H1 (cell line): ENCODE results near the gene BUD23. TPM values are rescaled to one million over a fixed set of nuclear protein-coding genes. Genes with fewer than 3 reads are reported as not detected.

Source experiments
- BRCA1 ChIP-seq: IDR thresholded peaks from 2 replicates; pipeline ENCODE4 v1.6.1; 2012; ENCODE audit warnings: low read depth, low read length, improper control_type of control experiment
- NRF1 ChIP-seq: IDR thresholded peaks from 2 replicates; pipeline ENCODE4 v1.6.1; 2011; ENCODE audit warnings: mild to moderate bottlenecking, low read depth, low read length, improper control_type of control experiment
- RAD21 ChIP-seq, 2 experiments: IDR thresholded peaks in 1 of 2; conservative IDR thresholded peaks in 1 of 2; 2 replicates each; pipeline ENCODE4 v1.6.1; 2011; ENCODE audit warnings: low read depth in 2 of 2, low read length in 2 of 2, improper control_type of control experiment in 1 of 2, inconsistent platforms in 1 of 2, mild to moderate bottlenecking in 1 of 2, moderate library complexity in 1 of 2
- TAF7 ChIP-seq: optimal IDR thresholded peaks from 2 replicates; pipeline ENCODE3; 2011; ENCODE audit warnings: low read depth, mild to moderate bottlenecking, inconsistent platforms, low read length, moderate library complexity, borderline replicate concordance
- TCF12 ChIP-seq: IDR thresholded peaks from 2 replicates; pipeline ENCODE4 v1.6.1; 2011; ENCODE audit warnings: low read depth, mild to moderate bottlenecking, low read length
- polyA plus RNA-seq, 7 experiments: library from polyadenylated mRNA; depleted of rRNA in 3 of 7; stranded (reverse) in 5 of 7; unstranded in 2 of 7; fragments of >200 nt in 5 of 7; fragments of 200-250 nt in 2 of 7; gene quantifications; 1 replicate in 5 of 7; 2 replicates in 1 of 7; 4 replicates in 1 of 7; pipeline versions ENCODE4 v1.2.1 to v1.2.3, GENCODE V29; 2011 to 2013; ENCODE audit warnings: missing spikeins in 2 of 7, mixed read lengths in 2 of 7
- total RNA-seq: library from RNA; stranded (reverse); fragmentation: NEBNext Ultra II Directional; extraction: Animal tissue kit (Norgen Biotek cat#: 25700); gene quantifications from 2 replicates; pipeline ENCODE4 v1.2.1, GENCODE V29; 2021
- TF ChIP-seq, protein P1 (sequence below): fragments of 300-600 bp; sonication (generic); IDR thresholded peaks from 2 replicates; pipeline ENCODE4 v1.7.1; 2012; ENCODE audit warnings: low read length, moderate library complexity, mild to moderate bottlenecking, inconsistent platforms; ENCODE audit not compliant: insufficient replicate concordance
- TF ChIP-seq, protein P2 (sequence below), 3 experiments: IDR thresholded peaks; 1 replicate in 2 of 3; 2 replicates in 1 of 3; pipeline versions ENCODE4 v1.5.1 to v1.6.1; 2011; ENCODE audit warnings: low read length in 3 of 3, mild to moderate bottlenecking in 3 of 3, inconsistent platforms in 2 of 3, low read depth in 1 of 3, moderate library complexity in 1 of 3; ENCODE audit not compliant: insufficient read depth in 1 of 3; ENCODE audit errors: control extremely low read depth in 1 of 3

Gene BUD23
- total and polyA plus RNA-seq, 2 of the 8 experiments (the other 6 are each of a cell fraction or from before 2014, with no cell fraction given): 72.3 to 78.4 TPM

DNA sequence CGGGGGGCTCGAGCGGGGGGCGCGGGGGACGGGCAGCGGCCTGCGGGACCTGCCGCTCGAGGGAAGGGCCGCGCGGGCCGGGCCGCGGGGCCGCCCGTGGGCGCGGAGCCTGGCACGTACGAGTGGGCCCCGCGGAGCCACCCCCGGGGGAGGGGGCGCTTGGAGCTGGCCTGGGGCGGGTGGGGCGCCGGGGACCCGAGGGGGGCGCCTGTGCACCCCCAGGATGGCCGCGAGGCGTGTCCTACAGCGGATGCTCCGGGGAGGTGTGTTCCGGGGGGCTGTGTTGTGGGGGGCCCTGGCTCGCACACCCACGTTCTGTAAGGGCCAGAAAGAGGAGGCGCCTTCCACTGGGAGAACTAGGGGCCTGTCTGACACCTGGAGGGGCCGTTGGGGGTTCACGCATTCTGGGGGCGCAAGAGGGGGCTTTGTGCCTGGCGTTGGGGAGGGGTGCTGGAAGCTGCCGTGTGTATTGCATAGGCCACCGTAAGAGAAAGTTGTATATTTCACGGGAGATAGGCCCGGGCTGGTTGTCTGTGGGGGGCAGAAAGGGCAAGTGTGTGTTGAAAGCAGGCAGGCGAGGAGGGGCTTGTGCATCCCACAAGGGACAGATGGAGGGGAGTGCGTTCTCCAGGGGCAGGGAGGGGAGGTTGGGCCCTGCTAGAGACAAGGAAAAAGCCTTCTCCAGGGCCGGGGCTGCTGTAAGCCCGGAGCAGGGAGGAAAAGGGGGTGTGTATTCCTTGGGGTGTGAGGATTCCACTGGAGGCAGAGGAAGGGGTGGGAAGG, 15.1 kb upstream of the BUD23 start (continued):
- TF ChIP-seq, protein P1, sequence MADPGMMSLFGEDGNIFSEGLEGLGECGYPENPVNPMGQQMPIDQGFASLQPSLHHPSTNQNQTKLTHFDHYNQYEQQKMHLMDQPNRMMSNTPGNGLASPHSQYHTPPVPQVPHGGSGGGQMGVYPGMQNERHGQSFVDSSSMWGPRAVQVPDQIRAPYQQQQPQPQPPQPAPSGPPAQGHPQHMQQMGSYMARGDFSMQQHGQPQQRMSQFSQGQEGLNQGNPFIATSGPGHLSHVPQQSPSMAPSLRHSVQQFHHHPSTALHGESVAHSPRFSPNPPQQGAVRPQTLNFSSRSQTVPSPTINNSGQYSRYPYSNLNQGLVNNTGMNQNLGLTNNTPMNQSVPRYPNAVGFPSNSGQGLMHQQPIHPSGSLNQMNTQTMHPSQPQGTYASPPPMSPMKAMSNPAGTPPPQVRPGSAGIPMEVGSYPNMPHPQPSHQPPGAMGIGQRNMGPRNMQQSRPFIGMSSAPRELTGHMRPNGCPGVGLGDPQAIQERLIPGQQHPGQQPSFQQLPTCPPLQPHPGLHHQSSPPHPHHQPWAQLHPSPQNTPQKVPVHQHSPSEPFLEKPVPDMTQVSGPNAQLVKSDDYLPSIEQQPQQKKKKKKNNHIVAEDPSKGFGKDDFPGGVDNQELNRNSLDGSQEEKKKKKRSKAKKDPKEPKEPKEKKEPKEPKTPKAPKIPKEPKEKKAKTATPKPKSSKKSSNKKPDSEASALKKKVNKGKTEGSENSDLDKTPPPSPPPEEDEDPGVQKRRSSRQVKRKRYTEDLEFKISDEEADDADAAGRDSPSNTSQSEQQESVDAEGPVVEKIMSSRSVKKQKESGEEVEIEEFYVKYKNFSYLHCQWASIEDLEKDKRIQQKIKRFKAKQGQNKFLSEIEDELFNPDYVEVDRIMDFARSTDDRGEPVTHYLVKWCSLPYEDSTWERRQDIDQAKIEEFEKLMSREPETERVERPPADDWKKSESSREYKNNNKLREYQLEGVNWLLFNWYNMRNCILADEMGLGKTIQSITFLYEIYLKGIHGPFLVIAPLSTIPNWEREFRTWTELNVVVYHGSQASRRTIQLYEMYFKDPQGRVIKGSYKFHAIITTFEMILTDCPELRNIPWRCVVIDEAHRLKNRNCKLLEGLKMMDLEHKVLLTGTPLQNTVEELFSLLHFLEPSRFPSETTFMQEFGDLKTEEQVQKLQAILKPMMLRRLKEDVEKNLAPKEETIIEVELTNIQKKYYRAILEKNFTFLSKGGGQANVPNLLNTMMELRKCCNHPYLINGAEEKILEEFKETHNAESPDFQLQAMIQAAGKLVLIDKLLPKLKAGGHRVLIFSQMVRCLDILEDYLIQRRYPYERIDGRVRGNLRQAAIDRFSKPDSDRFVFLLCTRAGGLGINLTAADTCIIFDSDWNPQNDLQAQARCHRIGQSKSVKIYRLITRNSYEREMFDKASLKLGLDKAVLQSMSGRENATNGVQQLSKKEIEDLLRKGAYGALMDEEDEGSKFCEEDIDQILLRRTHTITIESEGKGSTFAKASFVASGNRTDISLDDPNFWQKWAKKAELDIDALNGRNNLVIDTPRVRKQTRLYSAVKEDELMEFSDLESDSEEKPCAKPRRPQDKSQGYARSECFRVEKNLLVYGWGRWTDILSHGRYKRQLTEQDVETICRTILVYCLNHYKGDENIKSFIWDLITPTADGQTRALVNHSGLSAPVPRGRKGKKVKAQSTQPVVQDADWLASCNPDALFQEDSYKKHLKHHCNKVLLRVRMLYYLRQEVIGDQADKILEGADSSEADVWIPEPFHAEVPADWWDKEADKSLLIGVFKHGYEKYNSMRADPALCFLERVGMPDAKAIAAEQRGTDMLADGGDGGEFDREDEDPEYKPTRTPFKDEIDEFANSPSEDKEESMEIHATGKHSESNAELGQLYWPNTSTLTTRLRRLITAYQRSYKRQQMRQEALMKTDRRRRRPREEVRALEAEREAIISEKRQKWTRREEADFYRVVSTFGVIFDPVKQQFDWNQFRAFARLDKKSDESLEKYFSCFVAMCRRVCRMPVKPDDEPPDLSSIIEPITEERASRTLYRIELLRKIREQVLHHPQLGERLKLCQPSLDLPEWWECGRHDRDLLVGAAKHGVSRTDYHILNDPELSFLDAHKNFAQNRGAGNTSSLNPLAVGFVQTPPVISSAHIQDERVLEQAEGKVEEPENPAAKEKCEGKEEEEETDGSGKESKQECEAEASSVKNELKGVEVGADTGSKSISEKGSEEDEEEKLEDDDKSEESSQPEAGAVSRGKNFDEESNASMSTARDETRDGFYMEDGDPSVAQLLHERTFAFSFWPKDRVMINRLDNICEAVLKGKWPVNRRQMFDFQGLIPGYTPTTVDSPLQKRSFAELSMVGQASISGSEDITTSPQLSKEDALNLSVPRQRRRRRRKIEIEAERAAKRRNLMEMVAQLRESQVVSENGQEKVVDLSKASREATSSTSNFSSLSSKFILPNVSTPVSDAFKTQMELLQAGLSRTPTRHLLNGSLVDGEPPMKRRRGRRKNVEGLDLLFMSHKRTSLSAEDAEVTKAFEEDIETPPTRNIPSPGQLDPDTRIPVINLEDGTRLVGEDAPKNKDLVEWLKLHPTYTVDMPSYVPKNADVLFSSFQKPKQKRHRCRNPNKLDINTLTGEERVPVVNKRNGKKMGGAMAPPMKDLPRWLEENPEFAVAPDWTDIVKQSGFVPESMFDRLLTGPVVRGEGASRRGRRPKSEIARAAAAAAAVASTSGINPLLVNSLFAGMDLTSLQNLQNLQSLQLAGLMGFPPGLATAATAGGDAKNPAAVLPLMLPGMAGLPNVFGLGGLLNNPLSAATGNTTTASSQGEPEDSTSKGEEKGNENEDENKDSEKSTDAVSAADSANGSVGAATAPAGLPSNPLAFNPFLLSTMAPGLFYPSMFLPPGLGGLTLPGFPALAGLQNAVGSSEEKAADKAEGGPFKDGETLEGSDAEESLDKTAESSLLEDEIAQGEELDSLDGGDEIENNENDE: no peak
- no peak for TF ChIP-seq TAF7
- TF ChIP-seq RAD21 (IDR thresholded peaks at IDR 0.05 in 1 of 2, conservative IDR thresholded peaks at IDR 0.05 in 1 of 2; ENCODE audit: low read depth in 2 of 2, low read length in 2 of 2): no peak
- no peak for TF ChIP-seq TCF12
- no peak for TF ChIP-seq NRF1
- TF ChIP-seq, protein P2, sequence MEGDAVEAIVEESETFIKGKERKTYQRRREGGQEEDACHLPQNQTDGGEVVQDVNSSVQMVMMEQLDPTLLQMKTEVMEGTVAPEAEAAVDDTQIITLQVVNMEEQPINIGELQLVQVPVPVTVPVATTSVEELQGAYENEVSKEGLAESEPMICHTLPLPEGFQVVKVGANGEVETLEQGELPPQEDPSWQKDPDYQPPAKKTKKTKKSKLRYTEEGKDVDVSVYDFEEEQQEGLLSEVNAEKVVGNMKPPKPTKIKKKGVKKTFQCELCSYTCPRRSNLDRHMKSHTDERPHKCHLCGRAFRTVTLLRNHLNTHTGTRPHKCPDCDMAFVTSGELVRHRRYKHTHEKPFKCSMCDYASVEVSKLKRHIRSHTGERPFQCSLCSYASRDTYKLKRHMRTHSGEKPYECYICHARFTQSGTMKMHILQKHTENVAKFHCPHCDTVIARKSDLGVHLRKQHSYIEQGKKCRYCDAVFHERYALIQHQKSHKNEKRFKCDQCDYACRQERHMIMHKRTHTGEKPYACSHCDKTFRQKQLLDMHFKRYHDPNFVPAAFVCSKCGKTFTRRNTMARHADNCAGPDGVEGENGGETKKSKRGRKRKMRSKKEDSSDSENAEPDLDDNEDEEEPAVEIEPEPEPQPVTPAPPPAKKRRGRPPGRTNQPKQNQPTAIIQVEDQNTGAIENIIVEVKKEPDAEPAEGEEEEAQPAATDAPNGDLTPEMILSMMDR (IDR thresholded peaks at IDR 0.05; ENCODE audit: control extremely low read depth in 1 of 3, insufficient read depth in 1 of 3, low read depth in 1 of 3, low read length in 3 of 3): no peak
- TF ChIP-seq BRCA1: no peak
